ENCODE results near the gene MAMSTR.
A peak's percentile ranks its signal among the peaks of the same experiment; 100 is the strongest.

The MAMSTR gene

GRCh38 chr19:48737360-48737998 is 18.0 kb upstream of the MAMSTR start:
- DNase-seq (ENCODE audit: low read depth) = no peak
- no peak for TF ChIP-seq CTCF (IDR thresholded peaks at IDR 0.05; ENCODE audit: low read depth, low read length, missing control alignments)
- H3K4me3 ChIP-seq (ENCODE audit: low read depth, low read length) = no peak overlapping the region
- in situ Hi-C loops (cut with HindIII; ENCODE audit: low sequenced_read_pairs) = no loop called here

- in situ Hi-C loops (cut with HindIII; ENCODE audit: low sequenced_read_pairs) = no loop called here
- DNase-seq (ENCODE audit: low read depth) = no peak
- peak overlapping the region; percentile 21 for H3K4me3 ChIP-seq (ENCODE audit: low read depth, low read length)
- no peak for TF ChIP-seq CTCF (IDR thresholded peaks at IDR 0.05; ENCODE audit: low read depth, low read length, missing control alignments)
Observed at GRCh38 chr19:48735031-48735615, 15.6 kb upstream of the MAMSTR start.

- TF ChIP-seq CTCF (IDR thresholded peaks at IDR 0.05; ENCODE audit: low read depth, low read length, missing control alignments) = no peak
- DNase-seq (ENCODE audit: low read depth) = no peak
- in situ Hi-C loops (cut with HindIII; ENCODE audit: low sequenced_read_pairs) = no loop called here
- no peak overlapping the region for H3K4me3 ChIP-seq (ENCODE audit: low read depth, low read length)
Observed at GRCh38 chr19:48734625-48735024, 15.1 kb upstream of the MAMSTR start.

GRCh38 chr19:48731452-48731851 is 11.9 kb upstream of the MAMSTR start:
- in situ Hi-C loops (cut with HindIII; ENCODE audit: low sequenced_read_pairs) = no loop called here
- TF ChIP-seq CTCF (IDR thresholded peaks at IDR 0.05; ENCODE audit: low read depth, low read length, missing control alignments) = no peak

GRCh38 chr19:48728911-48729664 is 9.6 kb upstream of the MAMSTR start:
- in situ Hi-C loops (cut with HindIII; ENCODE audit: low sequenced_read_pairs) = no loop called here
- no peak overlapping the region for H3K4me3 ChIP-seq (ENCODE audit: low read depth, low read length)
- DNase-seq (ENCODE audit: low read depth) = no peak
- no peak for TF ChIP-seq CTCF (IDR thresholded peaks at IDR 0.05; ENCODE audit: low read depth, low read length, missing control alignments)

More at GRCh38 chr19:48731452-48731851, 11.9 kb upstream of the MAMSTR start:
- DNase-seq (ENCODE audit: low read depth) = no peak
- H3K4me3 ChIP-seq (ENCODE audit: low read depth, low read length) = no peak overlapping the region

- in situ Hi-C loops (cut with HindIII; ENCODE audit: low sequenced_read_pairs) = no loop called here
- no peak for TF ChIP-seq CTCF (IDR thresholded peaks at IDR 0.05; ENCODE audit: low read depth, low read length, missing control alignments)
- H3K4me3 ChIP-seq (ENCODE audit: low read depth, low read length) = no peak overlapping the region
- DNase-seq (ENCODE audit: low read depth) = no peak
Observed at GRCh38 chr19:48726556-48726955, 7.0 kb upstream of the MAMSTR start.

All from astrocyte of the cerebellum (primary cell).